Spinal cord (tissue), 10 donors: ENCODE results near the gene TNRC6B. TPM values are rescaled to one million over a fixed set of nuclear protein-coding genes. Genes with fewer than 3 reads are reported as not detected.
"Not testable (repeated sequence)": the region's sequence is repeated elsewhere in the genome, so short reads cannot be mapped to it uniquely, and the experiment has no call there.

Experiments
- DNase-seq, 6 donors: peaks; one replicate each; pipeline versions ENCODE4 v3.0.0 to v3.0.0-alpha.2; 2013 to 2015; ENCODE audit warnings: low spot score in 6 of 6, low read depth in 4 of 6
- H3K27ac ChIP-seq: one replicate; pipeline ENCODE4 v1.5.1; 2013; ENCODE audit warnings: low read depth, low read length, control low read depth
- H3K27me3 ChIP-seq: one replicate; pipeline ENCODE4 v1.6.1; 2013; ENCODE audit warnings: low read length; ENCODE audit not compliant: control insufficient read depth, insufficient read depth
- H3K36me3 ChIP-seq: one replicate; pipeline ENCODE4 v1.6.1; 2013; ENCODE audit warnings: low read length; ENCODE audit not compliant: control insufficient read depth, insufficient read depth
- H3K4me1 ChIP-seq: one replicate; pipeline ENCODE4 v1.6.1; 2013; ENCODE audit warnings: low read length; ENCODE audit not compliant: control insufficient read depth, insufficient read depth
- H3K4me3 ChIP-seq: one replicate; pipeline ENCODE4 v1.5.1; 2013; ENCODE audit warnings: low read depth, low read length, control low read depth
- H3K9me3 ChIP-seq: one replicate; pipeline ENCODE4 v1.6.1; 2013; ENCODE audit warnings: low read length; ENCODE audit not compliant: control insufficient read depth, insufficient read depth
- WGBS: methylation state at CpG from one replicate; pipeline ENCODE4 v1.1.5; 2013; ENCODE audit warnings: missing lambda C conversion rate; ENCODE audit not compliant: insufficient coverage; 5-methylcytosine and 5-hydroxymethylcytosine counted together
- polyA plus RNA-seq, 2 donors: library from polyadenylated mRNA; unstranded; fragments of 120-200 nt; gene quantifications; one replicate each; pipeline ENCODE4 v1.2.1, GENCODE V29; 2013; ENCODE audit not compliant: insufficient read length in 2 of 2
- total RNA-seq, 2 donors: library from RNA; depleted of rRNA in 1 of 2; stranded (reverse); fragments of 120-200 nt in 1 of 2; fragments of >200 nt in 1 of 2; gene quantifications; one replicate each; pipeline versions ENCODE4 v1.2.3 to v1.2.4, GENCODE V29; 2013 to 2014
- donor health status: healthy.

The TNRC6B gene
- total and polyA plus RNA-seq, 4 donors = 16.7 to 38.7 (median 26.5) TPM

GRCh38 chr22:40156682-40157081 is 21.0 kb upstream of the TNRC6B start:
- H3K27ac ChIP-seq = peak overlapping the region; percentile 52
- not testable (repeated sequence) for H3K4me3 ChIP-seq, DNase-seq, H3K9me3 ChIP-seq, H3K4me1 ChIP-seq, H3K36me3 ChIP-seq, H3K27me3 ChIP-seq
- no CpG with 5 or more reads among the region's 6 CpGs for WGBS

- 83% methylated on average over 1 of the region's 4 CpGs for WGBS
- no peaks in the 10 kb centered on the region for H3K4me1 ChIP-seq
Measured at GRCh38 chr22:40157330-40157945, 20.3 kb upstream of the TNRC6B start.

GRCh38 chr22:40161194-40161593 is 16.5 kb upstream of the TNRC6B start:
- DNase-seq = no peak
- H3K27me3 ChIP-seq = no peaks in the 10 kb centered on the region

More at GRCh38 chr22:40157330-40157945, 20.3 kb upstream of the TNRC6B start:
- Histone ChIP-seq H3K27ac (peak overlapping the region; percentile 52), H3K4me3 (no peak overlapping the region), H3K27me3 (no peaks in the 10 kb centered on the region), H3K36me3 (no peaks in the 10 kb centered on the region), H3K9me3 (no peaks in the 10 kb centered on the region)
- DNase-seq = peak in 2 of 6 donors; percentile 25 to 55

GRCh38 chr22:40165537-40165936 is 12.2 kb upstream of the TNRC6B start:
- not testable (repeated sequence) for H3K4me1 ChIP-seq, H3K27ac ChIP-seq, H3K36me3 ChIP-seq, DNase-seq, H3K4me3 ChIP-seq, H3K27me3 ChIP-seq, H3K9me3 ChIP-seq
- no CpG with 5 or more reads among the region's 2 CpGs for WGBS

More at GRCh38 chr22:40161194-40161593, 16.5 kb upstream of the TNRC6B start:
- no peaks in the 10 kb centered on the region for H3K9me3 ChIP-seq
- H3K4me3 ChIP-seq = no peak overlapping the region
- H3K27ac ChIP-seq = no peak overlapping the region
- H3K36me3 ChIP-seq = peaks cover 4% of the 10 kb centered on the region
- H3K4me1 ChIP-seq = no peaks in the 10 kb centered on the region
- no CpG with 5 or more reads among the region's 1 CpG for whole genome bisulfite sequencing

- no peak overlapping the region for H3K4me3 ChIP-seq
- H3K27me3 ChIP-seq = no peaks in the 10 kb centered on the region
- peak overlapping the region; percentile 44 for H3K27ac ChIP-seq
- no peak for DNase-seq
- no peaks in the 10 kb centered on the region for H3K9me3 ChIP-seq
- H3K36me3 ChIP-seq = no peaks in the 10 kb centered on the region
- peaks cover 9% of the 10 kb centered on the region for H3K4me1 ChIP-seq
- 68% methylated on average over 4 of the region's 12 CpGs for whole genome bisulfite sequencing
Measured at GRCh38 chr22:40175611-40176244, 2.0 kb upstream of the TNRC6B start.

- Histone ChIP-seq H3K4me3 (peak overlapping the region; percentile 79), H3K4me1 (peaks cover 21% of the 10 kb centered on the region), H3K9me3 (no peaks in the 10 kb centered on the region), H3K27ac (peak overlapping the region; percentile 86), H3K27me3 (no peaks in the 10 kb centered on the region), H3K36me3 (no peaks in the 10 kb centered on the region)
- 18% methylated on average over 10 of the region's 14 CpGs for WGBS
- DNase-seq = peak in 1 of 6 donors; percentile 27
Measured at GRCh38 chr22:40176921-40177737, 596 bp upstream of the TNRC6B start.

- Histone ChIP-seq H3K27ac (peak overlapping the region; percentile 95), H3K4me1 (peaks cover 27% of the 10 kb centered on the region), H3K27me3 (no peaks in the 10 kb centered on the region), H3K9me3 (no peaks in the 10 kb centered on the region), H3K4me3 (peak overlapping the region; percentile 79), H3K36me3 (no peaks in the 10 kb centered on the region)
- DNase-seq = peak in 2 of 6 donors; percentile 85 to 93
- no CpG with 5 or more reads among the region's 17 CpGs for WGBS
Measured at GRCh38 chr22:40178417-40179409, 988 bp downstream of the TNRC6B start.

GRCh38 chr22:40179526-40179925 is 1.8 kb downstream of the TNRC6B start:
- Histone ChIP-seq H3K36me3 (no peaks in the 10 kb centered on the region), H3K27me3 (no peaks in the 10 kb centered on the region), H3K27ac (peak overlapping the region; percentile 95), H3K4me3 (peak overlapping the region; percentile 79), H3K4me1 (peaks cover 32% of the 10 kb centered on the region), H3K9me3 (no peaks in the 10 kb centered on the region)
- peak in 2 of 6 donors; percentile 53 to 61 for DNase-seq
- WGBS = no CpG with 5 or more reads among the region's 2 CpGs

GRCh38 chr22:40180403-40180802 is 2.7 kb downstream of the TNRC6B start:
- WGBS = 20% methylated on average over 1 of the region's 4 CpGs
- Histone ChIP-seq H3K27me3 (no peaks in the 10 kb centered on the region), H3K36me3 (no peaks in the 10 kb centered on the region), H3K4me1 (peaks cover 32% of the 10 kb centered on the region), H3K4me3 (peak overlapping the region; percentile 79), H3K27ac (peak overlapping the region; percentile 95), H3K9me3 (no peaks in the 10 kb centered on the region)
- DNase-seq = peak in 1 of 6 donors; percentile 39
